ENCODE measurements around the gene HJURP.

DNA sequence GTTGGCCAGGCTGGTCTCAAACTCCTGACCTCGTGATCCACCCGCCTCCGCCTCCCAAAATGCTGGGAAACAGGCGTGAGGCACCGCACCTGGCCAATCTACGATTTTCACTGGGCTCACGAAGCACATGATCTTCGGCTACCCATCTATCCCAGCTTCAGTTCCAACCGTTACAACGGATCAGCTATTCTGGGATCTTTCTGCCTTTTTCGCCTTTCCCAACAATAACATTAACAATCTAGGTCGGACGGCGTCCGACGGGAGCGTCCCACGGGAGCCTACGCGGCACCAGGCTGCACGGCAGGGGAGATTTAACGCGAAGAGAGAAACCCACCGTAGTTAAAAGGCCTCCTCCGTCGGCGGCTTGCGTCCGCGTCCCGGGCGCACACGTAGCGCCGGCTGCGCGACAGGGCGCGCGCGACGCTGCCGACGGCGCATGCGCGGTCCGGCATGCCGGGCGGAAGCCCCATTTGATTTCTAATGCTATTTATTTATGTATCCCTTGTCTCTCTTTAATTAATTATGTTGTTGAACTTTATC is 13.7 kb upstream of the HJURP start, which contains the start of gene MSL3B:
- TF ChIP-seq ZFP30 (CRISPR knock-in tag; IDR thresholded peaks at IDR 0.05) (no peak), SNAI2 (CRISPR knock-in tag; IDR thresholded peaks at IDR 0.05) (no peak), RARB (CRISPR knock-in tag; IDR thresholded peaks at IDR 0.05) (no peak)

All from SK-N-SH treated with all-trans-retinoic acid at 6 μM for 48 hours (cell line).